Stomach (tissue), 9 donors: ENCODE measurements around the gene CMTR1. TPM values are rescaled to one million over a fixed set of nuclear protein-coding genes. Genes with fewer than 3 reads are reported as not detected.

Experiments used
- DNase-seq, 2 donors: peaks; one replicate each; pipeline versions ENCODE4 v3.0.0 to v3.0.0-alpha.2; 2013 to 2019
- H3K27ac ChIP-seq, 5 donors: fragments of 200-600 bp in 4 of 5; sonication (generic) in 4 of 5; one replicate each; pipeline ENCODE4 v1.5.1; 2013 to 2019; ENCODE audit warnings: mild to moderate bottlenecking in 1 of 5, moderate library complexity in 1 of 5
- H3K27me3 ChIP-seq, 3 donors: fragments of 200-600 bp; sonication (generic); one replicate each; pipeline ENCODE4 v1.5.1; 2017 to 2019; ENCODE audit warnings: mixed run types in 1 of 3
- H3K36me3 ChIP-seq, 4 donors: fragments of 200-600 bp; sonication (generic); 1 replicate in 3 of 4; 2 replicates in 1 of 4; pipeline ENCODE4 v1.5.1; 2016 to 2019
- H3K4me1 ChIP-seq, 4 donors: fragments of 200-600 bp; sonication (generic); one replicate each; pipeline ENCODE4 v1.5.1; 2016 to 2019
- H3K4me3 ChIP-seq, 4 donors: fragments of 200-600 bp; sonication (generic) in 3 of 4; one replicate each; pipeline ENCODE4 v1.5.1; 2016 to 2019; ENCODE audit warnings: mild to moderate bottlenecking in 1 of 4
- H3K9me3 ChIP-seq, 4 donors: fragments of 200-600 bp; sonication (generic); one replicate each; pipeline ENCODE4 v1.5.1; 2016 to 2019
- EP300 ChIP-seq: sonication (generic); formaldehyde crosslinking; IDR thresholded peaks from one replicate; pipeline ENCODE4 v1.6.1; 2017; ENCODE audit warnings: antibody characterized with exemption
- POLR2A ChIP-seq, 4 donors: fragments of 450-650 bp; IDR thresholded peaks; one replicate each; pipeline ENCODE4 v1.6.1; 2016; ENCODE audit warnings: antibody characterized with exemption in 4 of 4, control low read depth in 2 of 4, mild to moderate bottlenecking in 1 of 4, moderate library complexity in 1 of 4
- POLR2AphosphoS5 ChIP-seq, 3 donors: sonication (generic); formaldehyde crosslinking; IDR thresholded peaks; one replicate each; pipeline ENCODE4 v1.6.1; 2016; ENCODE audit warnings: antibody characterized with exemption in 3 of 3
- WGBS, 5 donors: extraction: QIAGEN DNeasy Blood & Tissue Kit in 3 of 5; methylation state at CpG; one replicate each; pipeline versions ENCODE4 v1.1.5 to v1.1.7; 2013 to 2018; 5-methylcytosine and 5-hydroxymethylcytosine counted together
- intact Hi-C: fragments of 100-400 bp; cut with DNase I; formaldehyde crosslinking; loops from one replicate; pipeline ENCODE4 v1.15.1; 2023; ENCODE audit warnings: low total_unique reads
- polyA plus RNA-seq, 3 donors: library from polyadenylated mRNA; stranded (reverse); fragments of 200-250 nt; gene quantifications; one replicate each; pipeline ENCODE4 v1.2.3, GENCODE V29; 2013
- total RNA-seq, 5 donors: library from RNA; depleted of rRNA; stranded (reverse); fragments of >200 nt; gene quantifications; one replicate each; pipeline versions ENCODE4 v1.1.0 to v1.2.3, GENCODE V29; 2014 to 2016
- TF ChIP-seq, protein P1 (sequence below), 7 experiments: fragments of 450-650 bp in 4 of 7; fragments of 200-600 bp in 3 of 7; sonication (generic) in 3 of 7; IDR thresholded peaks; one replicate each; pipeline ENCODE4 v1.5.1; 2016 to 2019; ENCODE audit warnings: antibody characterized with exemption in 7 of 7, control low read depth in 2 of 7, mild to moderate bottlenecking in 1 of 7
- donor health status: healthy with polysubstance abuse.
- donor health status: Bipolar disorder and iron deficiency.
- donor health status: healthy.

Gene CMTR1
- total and polyA plus RNA-seq, 8 donors, result 6.3 to 145 (median 24.5) TPM

DNA sequence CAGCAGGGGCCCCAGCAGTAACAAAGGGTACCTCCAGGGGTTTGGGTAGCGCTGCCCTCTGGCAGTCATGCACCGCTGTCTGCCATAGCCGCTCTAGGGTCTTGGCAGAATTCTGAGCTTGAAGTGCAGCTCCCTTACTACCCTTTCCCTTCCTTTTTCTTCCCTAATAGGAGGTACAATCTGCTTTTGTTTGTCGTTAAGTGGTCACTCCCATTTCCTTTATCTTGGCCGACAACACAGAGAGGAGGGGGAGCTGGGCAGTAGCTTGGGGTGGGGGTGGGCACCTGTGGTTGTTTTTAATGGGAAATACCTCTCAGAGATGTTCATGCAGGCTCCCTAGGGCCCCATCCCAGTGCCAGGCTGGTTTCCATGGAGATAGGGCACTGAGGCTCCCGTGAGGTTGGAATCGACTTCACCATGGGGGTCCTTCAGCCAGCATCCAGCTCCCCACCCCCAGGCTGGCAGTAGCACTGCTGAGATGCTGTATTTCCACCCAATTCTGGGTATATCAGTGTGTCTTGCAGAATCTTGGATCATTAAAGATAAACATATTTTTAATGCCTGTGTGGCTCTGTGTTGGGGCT, 48.0 kb downstream of the CMTR1 start:
- H3K36me3 ChIP-seq, result peaks cover 48 to 93% (median 89%) of the 10 kb centered on the region in 4 donors
- intact Hi-C loops, result loop anchor here (10.0 kb wide), 2 partner anchors 84 to 214 kb away; partner anchors contain the start of gene MDGA1

DNA sequence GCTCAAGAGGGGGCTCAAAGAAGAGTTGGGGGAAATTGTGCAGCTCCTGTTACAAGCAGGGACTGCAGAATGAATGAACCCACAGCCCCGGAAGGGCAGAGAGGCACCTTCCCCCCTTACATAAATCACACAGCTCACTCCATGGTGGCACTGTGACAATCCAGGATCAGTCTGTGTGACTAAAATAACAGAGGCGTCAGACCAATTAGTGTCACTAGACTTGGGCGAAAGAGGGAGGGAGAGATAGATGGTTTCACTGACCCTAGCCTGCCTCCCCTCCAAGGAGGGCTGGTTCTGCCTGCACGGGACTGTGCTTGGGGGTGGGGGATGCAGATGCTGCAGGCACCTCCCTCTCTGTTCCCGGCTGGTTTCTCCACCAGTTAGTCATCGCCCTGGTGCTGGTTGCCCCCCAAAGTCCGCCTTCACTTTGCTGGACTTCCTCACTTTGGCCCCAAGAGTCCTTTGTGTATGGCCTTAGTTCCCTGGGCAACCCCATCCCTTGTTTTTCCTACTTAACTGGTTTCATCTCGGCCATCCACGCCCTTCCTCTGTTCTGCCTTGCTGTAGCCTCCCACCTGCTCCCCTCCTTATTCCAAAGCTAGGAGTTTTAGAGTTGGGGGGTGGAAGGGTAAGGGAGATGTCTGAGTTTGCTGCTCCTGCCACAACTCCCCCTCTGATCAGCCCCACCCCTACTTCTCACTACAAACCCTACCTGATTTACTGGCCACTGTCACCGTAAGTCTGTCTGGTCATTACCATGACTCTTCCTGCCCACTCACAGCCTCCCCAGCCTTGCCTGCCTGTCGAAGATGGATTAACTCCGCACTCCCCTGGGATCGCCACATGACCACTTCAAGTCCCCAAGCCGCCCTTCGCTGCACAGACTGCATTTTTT, 48.9 kb downstream of the CMTR1 start:
- TF ChIP-seq EP300 (no peak), POLR2A (IDR thresholded peaks at IDR 0.05) (no peak), POLR2AphosphoS5 (IDR thresholded peaks at IDR 0.05) (no peak)
- TF ChIP-seq, protein P1, sequence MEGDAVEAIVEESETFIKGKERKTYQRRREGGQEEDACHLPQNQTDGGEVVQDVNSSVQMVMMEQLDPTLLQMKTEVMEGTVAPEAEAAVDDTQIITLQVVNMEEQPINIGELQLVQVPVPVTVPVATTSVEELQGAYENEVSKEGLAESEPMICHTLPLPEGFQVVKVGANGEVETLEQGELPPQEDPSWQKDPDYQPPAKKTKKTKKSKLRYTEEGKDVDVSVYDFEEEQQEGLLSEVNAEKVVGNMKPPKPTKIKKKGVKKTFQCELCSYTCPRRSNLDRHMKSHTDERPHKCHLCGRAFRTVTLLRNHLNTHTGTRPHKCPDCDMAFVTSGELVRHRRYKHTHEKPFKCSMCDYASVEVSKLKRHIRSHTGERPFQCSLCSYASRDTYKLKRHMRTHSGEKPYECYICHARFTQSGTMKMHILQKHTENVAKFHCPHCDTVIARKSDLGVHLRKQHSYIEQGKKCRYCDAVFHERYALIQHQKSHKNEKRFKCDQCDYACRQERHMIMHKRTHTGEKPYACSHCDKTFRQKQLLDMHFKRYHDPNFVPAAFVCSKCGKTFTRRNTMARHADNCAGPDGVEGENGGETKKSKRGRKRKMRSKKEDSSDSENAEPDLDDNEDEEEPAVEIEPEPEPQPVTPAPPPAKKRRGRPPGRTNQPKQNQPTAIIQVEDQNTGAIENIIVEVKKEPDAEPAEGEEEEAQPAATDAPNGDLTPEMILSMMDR (IDR thresholded peaks at IDR 0.05), result no peak
- Histone ChIP-seq H3K9me3 (no peaks in the 10 kb centered on the region), H3K27me3 (no peaks in the 10 kb centered on the region), H3K4me3 (no peak overlapping the region), H3K27ac (no peak overlapping the region), H3K4me1 (peaks cover 0 to 11% (median 5%) of the 10 kb centered on the region in 4 donors), H3K36me3 (peaks cover 41 to 90% (median 82%) of the 10 kb centered on the region in 4 donors)
- 74 to 79% (median 77%) methylated on average over 15 of the region's 15 CpGs for WGBS, 5 donors
- no peak for DNase-seq
- intact Hi-C loops, result loop anchor here (10.0 kb wide), 2 partner anchors 83 to 213 kb away; partner anchors contain the start of gene MDGA1

More for the DNA sequence above, 48.0 kb downstream of the CMTR1 start:
- TF ChIP-seq EP300, result no peak
- Histone ChIP-seq H3K27ac (no peak overlapping the region), H3K27me3 (no peaks in the 10 kb centered on the region), H3K4me1 (peaks cover 0 to 11% (median 5%) of the 10 kb centered on the region in 4 donors), H3K4me3 (no peak overlapping the region), H3K9me3 (no peaks in the 10 kb centered on the region)
- WGBS, 5 donors, result 46 to 59% (median 53%) methylated on average over 5 to 7 of the region's 7 CpGs
- DNase-seq, result no peak

DNA sequence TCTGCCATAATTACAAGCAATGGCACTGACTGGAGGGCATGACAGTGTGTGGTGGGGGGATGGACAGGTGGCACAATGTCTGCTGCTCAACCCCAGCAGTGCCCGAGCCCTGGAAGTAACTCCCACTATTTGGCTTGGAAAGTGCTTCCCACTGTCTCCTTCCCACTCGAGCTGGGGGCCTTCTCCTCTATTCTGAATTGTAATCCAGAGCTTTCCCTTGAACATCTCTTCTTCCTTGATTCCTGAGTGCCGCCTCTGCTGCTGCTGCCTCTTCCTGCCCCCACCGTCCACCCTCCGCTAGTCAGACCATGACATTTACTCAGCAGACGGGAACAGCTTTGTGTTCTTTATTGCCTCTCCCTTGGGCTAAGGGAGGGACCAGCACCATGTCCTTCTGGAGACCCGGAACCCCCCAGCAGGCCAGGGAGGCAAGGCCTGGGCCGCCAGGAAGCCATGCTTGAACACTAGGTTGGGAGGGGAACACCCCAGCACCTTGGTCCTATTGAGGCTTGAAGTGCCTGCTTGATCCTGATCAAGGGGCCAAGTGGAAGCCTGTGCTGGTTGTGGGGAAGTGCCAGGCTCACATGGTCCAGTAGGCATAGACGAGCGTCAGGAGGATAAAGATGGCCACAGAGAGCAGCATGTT, 49.7 kb downstream of the CMTR1 start:
- TF ChIP-seq EP300 (no peak), POLR2A (IDR thresholded peaks at IDR 0.05) (no peak), POLR2AphosphoS5 (IDR thresholded peaks at IDR 0.05) (no peak)
- TF ChIP-seq, protein P1 (IDR thresholded peaks at IDR 0.05), result no peak
- H3K4me1 ChIP-seq, result peaks cover 0 to 11% (median 5%) of the 10 kb centered on the region in 4 donors
- no peak overlapping the region for H3K27ac ChIP-seq
- no peaks in the 10 kb centered on the region for H3K9me3 ChIP-seq
- H3K4me3 ChIP-seq, result no peak overlapping the region
- no peaks in the 10 kb centered on the region for H3K27me3 ChIP-seq
- 80 to 88% (median 83%) methylated on average over 10 of the region's 10 CpGs for WGBS, 5 donors
- DNase-seq, result no peak
- intact Hi-C loops, result loop anchor here (10.0 kb wide), 2 partner anchors 82 to 212 kb away; partner anchors contain the start of gene MDGA1
- H3K36me3 ChIP-seq, result peaks cover 36 to 84% (median 75%) of the 10 kb centered on the region in 4 donors

DNA sequence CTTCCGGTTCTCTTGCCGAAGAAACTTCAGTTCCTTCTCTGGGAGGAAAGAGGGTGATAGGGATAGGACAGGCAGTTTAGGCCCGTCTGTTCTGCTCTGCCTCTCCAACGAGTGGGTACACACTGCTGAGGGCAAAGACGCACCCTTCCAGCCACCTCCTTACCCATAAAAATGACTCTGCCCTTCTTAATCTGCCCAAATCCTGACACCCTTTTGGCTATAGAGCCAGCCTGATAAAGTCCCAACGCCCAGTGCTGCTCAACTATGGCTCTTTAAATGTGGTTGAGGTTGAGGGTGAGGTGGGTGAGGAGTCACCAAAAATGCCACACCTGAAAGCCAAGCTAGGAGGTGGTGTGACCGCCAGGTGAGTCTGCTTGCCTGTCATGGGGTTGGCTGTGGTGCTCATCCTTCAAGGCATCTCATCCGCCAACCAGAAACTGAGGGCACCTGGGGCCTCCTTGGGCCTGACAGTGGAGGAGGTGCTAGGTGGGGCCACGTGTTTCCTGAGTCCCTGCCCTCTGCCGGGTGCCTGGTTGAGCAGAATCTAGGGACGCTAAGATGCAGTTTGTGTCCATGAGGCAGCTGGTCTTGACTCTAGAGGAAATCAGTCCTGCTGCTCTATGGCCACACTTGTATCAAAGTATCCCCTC, 50.4 kb downstream of the CMTR1 start:
- peaks cover 32 to 78% (median 74%) of the 10 kb centered on the region in 4 donors for H3K36me3 ChIP-seq
- H3K4me1 ChIP-seq, result peaks cover 0 to 11% (median 7%) of the 10 kb centered on the region in 4 donors
- H3K27ac ChIP-seq, result no peak overlapping the region
- WGBS, 5 donors, result 81 to 88% (median 85%) methylated on average over 10 to 11 of the region's 11 CpGs
- no peak overlapping the region for H3K4me3 ChIP-seq
- H3K27me3 ChIP-seq, result no peaks in the 10 kb centered on the region
- intact Hi-C loops, result loop anchor here (10.0 kb wide), 2 partner anchors 81 to 211 kb away; partner anchors contain the start of gene MDGA1
- no peak for DNase-seq
- no peaks in the 10 kb centered on the region for H3K9me3 ChIP-seq
- TF ChIP-seq EP300, result no peak
